T-helper 2 cell treated with Interferon-gamma antibody and Interleukin-4, amounts not matched to agents 100 ng/mL and 5 ng/mL, for 36 hours (primary cell): Measurements from ENCODE around the gene ITPRIPL2. TPM values are rescaled to one million over a fixed set of nuclear protein-coding genes. Genes with fewer than 3 reads are reported as not detected.

Source experiments
- total RNA-seq: library from RNA; stranded (reverse); gene quantifications from 2 replicates; pipeline ENCODE4 v1.2.3, GENCODE V29; 2022

ITPRIPL2 gene
- total RNA-seq, 1 donor from 2014 or later: 14.0 TPM

Other genes with a start within 250 kb of the ITPRIPL2 start
- gene SMG1, start 187.6 kb upstream of the ITPRIPL2 start, total RNA-seq: 143 and 146 TPM in 2 replicates
- gene TMC7, start 130.0 kb upstream of the ITPRIPL2 start, total RNA-seq: 0.05 and 0.09 TPM in 2 replicates
- 14.4 and 16.5 TPM in 2 replicates for gene COQ7, start 46.4 kb upstream of the ITPRIPL2 start, total RNA-seq
- gene SYT17, start 54.3 kb downstream of the ITPRIPL2 start, total RNA-seq: not detected in 2 replicates
- not detected in 2 replicates for gene CLEC19A, start 171.8 kb downstream of the ITPRIPL2 start, total RNA-seq